ENCODE results near the gene PEMT. TPM values are rescaled to one million over a fixed set of nuclear protein-coding genes. Genes with fewer than 3 reads are reported as not detected.

PEMT gene
- total RNA-seq, 1 experiment from 2014 or later = 29.5 TPM

- POLR2A ChIA-PET = no interaction called here
- H3K27me3 Mint-ChIP-seq (ENCODE audit: insufficient read depth, unreplicated experiment) = peaks cover 2% of the 10 kb centered on the region
- H3K9me3 ChIP-seq = peaks cover 2% of the 10 kb centered on the region; the same call in 1 of the 2 replicates
- H3K36me3 Mint-ChIP-seq (ENCODE audit: insufficient read depth, unreplicated experiment) = peaks cover 8% of the 10 kb centered on the region
- H3K4me1 ChIP-seq = no peaks in the 10 kb centered on the region
- H3K27me3 ChIP-seq (replicated peaks; ENCODE audit: control insufficient read depth, insufficient read depth, low read length) = no peaks in the 10 kb centered on the region
- CTCF ChIA-PET = no interaction called here
- H3K4me3 Mint-ChIP-seq (ENCODE audit: unreplicated experiment) = no peak overlapping the region
- H3K4me1 Mint-ChIP-seq (ENCODE audit: low read depth, unreplicated experiment) = no peaks in the 10 kb centered on the region
- no TSS peak for BruUV-seq (replicated peaks)
- DNase-seq = no peak
- no peak overlapping the region for H3K4me3 ChIP-seq (ENCODE audit: low read depth, low read length)
- no peak for TF ChIP-seq CTCF (IDR thresholded peaks at IDR 0.05; ENCODE audit: insufficient read depth in 1 of 2, low read depth in 1 of 2, low read length in 1 of 2, severe bottlenecking in 1 of 2, unreplicated experiment in 1 of 2)
- H3K9me3 Mint-ChIP-seq (ENCODE audit: unreplicated experiment) = peaks cover 12% of the 10 kb centered on the region
- no peaks in the 10 kb centered on the region for H3K36me3 ChIP-seq (ENCODE audit: control insufficient read depth, insufficient read depth, low read length)
- no peak overlapping the region for H3K27ac Mint-ChIP-seq (ENCODE audit: unreplicated experiment)
- intact Hi-C loops (cut with micrococcal nuclease; ENCODE audit: unreplicated experiment) = no loop called here
Measured at GRCh38 chr17:17456251-17456650, 135.3 kb downstream of the PEMT start.

Other genes with a start within 250 kb of the PEMT start
- 24.9 and 26.6 TPM in 2 replicates for gene MED9, start 114.7 kb downstream of the PEMT start, total RNA-seq (2022)
- gene RASD1, start 95.3 kb downstream of the PEMT start, total RNA-seq (2022) = 11.0 and 14.8 TPM in 2 replicates
- 44.3 and 46.7 TPM in 2 replicates for gene RAI1, start 89.8 kb upstream of the PEMT start, total RNA-seq (2022)
- gene SREBF1, start 245.3 kb upstream of the PEMT start, total RNA-seq (2022) = 109 and 118 TPM in 2 replicates